GM12873 (cell line): ENCODE data around the gene OR4Q2.

ENCODE experiments used
- CTCF ChIP-seq: IDR thresholded peaks from 2 replicates; pipeline ENCODE4 v1.5.1; 2012; ENCODE audit warnings: low read depth, mild to moderate bottlenecking, moderate library complexity, low read length, control low read depth; ENCODE audit not compliant: insufficient read depth; ENCODE audit errors: missing control alignments

OR4Q2 gene

DNA sequence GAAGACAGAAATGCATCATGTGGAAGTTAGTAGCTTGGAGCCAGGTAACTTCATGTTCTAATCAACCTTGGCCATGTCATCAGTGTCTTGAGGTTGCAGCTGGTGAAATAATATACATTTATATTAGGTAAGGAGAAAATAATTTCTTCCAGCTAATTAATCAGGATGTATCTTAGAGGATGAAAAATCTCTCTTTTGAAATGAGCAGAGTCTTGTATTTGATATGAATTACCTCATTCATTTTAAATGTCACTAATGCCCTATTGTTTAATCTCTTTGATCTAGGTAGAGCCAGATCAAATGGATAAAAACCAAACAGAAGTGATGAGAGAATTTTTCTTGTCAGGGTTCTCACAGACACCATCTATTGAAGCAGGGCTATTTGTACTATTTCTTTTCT, at the start of gene OR4Q2:
Gene OR4Q2, plus strand, starts transcription at position 301 of the 400 bp plus-strand sequence.
- no peak for TF ChIP-seq CTCF

DNA sequence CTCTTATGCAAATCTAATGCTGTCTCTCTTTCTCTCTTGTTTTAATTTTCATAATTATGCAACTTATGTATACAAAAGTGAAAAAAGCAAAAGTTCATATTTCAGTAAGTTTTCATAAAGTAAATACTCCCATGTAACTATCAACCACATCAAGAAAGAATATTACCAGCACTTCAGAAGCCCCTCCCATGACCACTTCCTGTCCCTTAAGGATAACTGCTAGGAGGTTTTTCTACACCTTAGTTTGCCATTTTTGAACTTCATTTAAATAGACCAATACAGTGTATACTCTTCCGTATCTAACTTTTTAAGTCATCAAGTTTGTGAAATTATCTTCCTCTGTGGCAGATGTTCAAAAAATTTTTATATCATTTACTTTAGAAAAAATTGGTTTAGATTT, 27.1 kb upstream of the OR4Q2 start:
- TF ChIP-seq CTCF, result no peak

DNA sequence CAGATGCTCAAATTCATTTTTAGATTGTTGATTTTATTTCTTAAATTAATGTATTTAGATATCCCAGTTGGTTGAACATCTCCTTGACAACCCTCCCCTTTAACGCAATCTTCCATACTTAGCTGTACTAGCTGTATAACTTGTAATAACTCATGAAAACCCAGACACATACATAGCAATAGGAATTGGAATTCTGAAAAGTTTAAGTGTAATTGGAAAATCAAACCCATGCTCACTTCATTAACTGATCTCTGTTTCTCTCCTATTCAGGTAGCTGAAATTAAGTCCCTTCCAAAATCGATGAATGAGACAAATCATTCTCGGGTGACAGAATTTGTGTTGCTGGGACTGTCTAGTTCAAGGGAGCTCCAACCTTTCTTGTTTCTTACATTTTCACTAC, 26.7 kb upstream of the OR4Q2 start, which contains the start of gene OR4K15:
Gene OR4K15, plus strand, starts transcription at position 301 of the 400 bp plus-strand sequence. Its CDS starts 0 bp downstream, at position 301.
- no peak for TF ChIP-seq CTCF

- TF ChIP-seq CTCF, result no peak
Observed at GRCh38 chr14:19993438-19993837, 8.5 kb upstream of the OR4Q2 start.

GRCh38 chr14:20002319-20002718, 356 bp downstream of the OR4Q2 start:
- no peak for TF ChIP-seq CTCF

DNA sequence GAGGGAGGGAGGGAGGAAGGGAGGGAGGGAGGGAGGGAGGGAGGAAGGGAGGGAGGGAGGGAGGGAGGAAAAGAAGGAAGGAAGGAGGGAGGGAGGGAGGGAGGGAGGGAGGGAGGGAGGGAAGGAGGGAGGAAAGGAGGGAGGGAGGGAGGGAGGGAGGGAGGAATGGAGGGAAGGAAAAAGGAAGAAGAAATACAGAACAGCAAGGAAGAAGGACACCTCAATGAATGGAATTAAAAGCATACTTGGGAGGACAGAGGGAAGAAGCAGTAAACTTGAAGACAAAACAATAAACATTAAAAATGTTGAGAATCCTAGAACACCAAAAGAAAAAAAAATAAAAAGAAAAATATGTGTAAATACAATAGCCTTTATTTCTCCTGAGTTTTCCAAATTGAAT, 6.2 kb downstream of the OR4Q2 start:
- TF ChIP-seq CTCF, result no peak

GRCh38 chr14:20019257-20019865, 17.4 kb downstream of the OR4Q2 start, which contains the start of gene OR4K14:
OR4K14 (minus strand) TSS chr14:20019307; CDS start chr14:20015193, 4,114 bp downstream.
- TF ChIP-seq CTCF, result no peak

DNA sequence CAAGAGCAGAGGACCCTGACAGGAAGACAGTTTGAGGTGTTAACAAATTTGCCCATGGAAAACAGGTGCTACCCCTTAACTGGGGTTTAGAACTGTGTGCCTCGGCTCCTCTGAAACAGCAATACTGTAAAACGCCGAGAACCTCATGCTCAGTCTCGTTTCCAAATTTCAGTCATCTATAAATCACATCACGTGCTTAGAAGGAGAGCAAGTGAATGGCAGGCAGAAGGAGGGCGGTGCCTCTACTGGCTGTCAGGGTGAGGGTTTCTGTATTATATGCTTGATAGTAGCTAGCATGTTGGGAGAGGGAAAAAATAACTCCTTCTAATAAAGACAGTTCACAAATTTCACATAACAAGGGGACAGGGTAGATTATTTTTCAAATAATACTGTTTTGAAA, 29.1 kb downstream of the OR4Q2 start:
- no peak for TF ChIP-seq CTCF
